Gastrocnemius medialis (tissue), 4 donors: ENCODE results near the gene SCTR. TPM values are rescaled to one million over a fixed set of nuclear protein-coding genes. Genes with fewer than 3 reads are reported as not detected.
A peak's percentile ranks its signal among the peaks of the same experiment; 100 is the strongest.

Experiments used
- ATAC-seq, 2 donors: fragments of 150-250 bp; one replicate each; pipeline ENCODE4 v1.9.1; 2016
- DNase-seq, 2 donors: peaks; one replicate each; pipeline ENCODE4 v3.0.0-alpha.2; 2019
- H3K27ac ChIP-seq, 4 donors: fragments of 200-600 bp; sonication (generic); 1 replicate in 1 of 4; 2 replicates in 3 of 4; pipeline ENCODE4 v1.5.1; 2016 to 2018; ENCODE audit warnings: mild to moderate bottlenecking in 2 of 4, moderate library complexity in 1 of 4
- H3K27me3 ChIP-seq, 3 donors: fragments of 200-600 bp; sonication (generic) in 2 of 3; 1 replicate in 1 of 3; 2 replicates in 2 of 3; pipeline versions ENCODE4 v1.5.1 to v1.6.0; 2016 to 2019; ENCODE audit warnings: mild to moderate bottlenecking in 1 of 3, moderate library complexity in 1 of 3
- H3K36me3 ChIP-seq, 2 donors: fragments of 200-600 bp; sonication (generic) in 1 of 2; one replicate each; pipeline ENCODE4 v1.5.1; 2017 to 2018
- H3K4me1 ChIP-seq, 2 donors: fragments of 200-600 bp; sonication (generic) in 1 of 2; one replicate each; pipeline ENCODE4 v1.5.1; 2016 to 2017; ENCODE audit warnings: mild to moderate bottlenecking in 2 of 2
- H3K4me3 ChIP-seq, 4 donors: fragments of 200-600 bp; sonication (generic) in 3 of 4; 1 replicate in 1 of 4; 2 replicates in 3 of 4; pipeline ENCODE4 v1.5.1; 2016 to 2019; ENCODE audit warnings: mild to moderate bottlenecking in 2 of 4
- H3K9me3 ChIP-seq, 3 donors: fragments of 200-600 bp; sonication (generic) in 2 of 3; 1 replicate in 1 of 3; 2 replicates in 2 of 3; pipeline ENCODE4 v1.5.1; 2016 to 2019
- POLR2A ChIP-seq, 2 donors: fragments of 450-650 bp; IDR thresholded peaks; one replicate each; pipeline ENCODE4 v1.6.1; 2017; ENCODE audit warnings: antibody characterized with exemption in 2 of 2, mild to moderate bottlenecking in 2 of 2, moderate library complexity in 2 of 2
- in situ Hi-C, 4 donors: fragments of 200-750 bp; cut with MboI; loops; one replicate each; pipeline versions ENCODE4 v1.15.0 to v1.8.0; 2017; ENCODE audit warnings: low sequenced_read_pairs in 4 of 4
- intact Hi-C: fragments of 100-400 bp; cut with DNase I; formaldehyde crosslinking; loops from one replicate; pipeline ENCODE4 v1.15.1; 2023; ENCODE audit warnings: low total_unique reads
- total RNA-seq, 4 donors: library from RNA; depleted of rRNA; stranded (reverse); fragments of >200 nt; gene quantifications; one replicate each; pipeline versions ENCODE4 v1.1.0 to v1.2.3, GENCODE V29; 2016
- TF ChIP-seq, protein P1 (sequence below), 5 experiments: fragments of 450-650 bp in 3 of 5; fragments of 200-600 bp in 2 of 5; sonication (generic) in 2 of 5; IDR thresholded peaks in 4 of 5; conservative IDR thresholded peaks in 1 of 5; 1 replicate in 4 of 5; 2 replicates in 1 of 5; pipeline ENCODE4 v1.5.1; 2016 to 2019; ENCODE audit warnings: antibody characterized with exemption in 5 of 5, mild to moderate bottlenecking in 3 of 5, moderate library complexity in 3 of 5

SCTR gene
- total RNA-seq, 4 donors from 2014 or later: not detected

DNA sequence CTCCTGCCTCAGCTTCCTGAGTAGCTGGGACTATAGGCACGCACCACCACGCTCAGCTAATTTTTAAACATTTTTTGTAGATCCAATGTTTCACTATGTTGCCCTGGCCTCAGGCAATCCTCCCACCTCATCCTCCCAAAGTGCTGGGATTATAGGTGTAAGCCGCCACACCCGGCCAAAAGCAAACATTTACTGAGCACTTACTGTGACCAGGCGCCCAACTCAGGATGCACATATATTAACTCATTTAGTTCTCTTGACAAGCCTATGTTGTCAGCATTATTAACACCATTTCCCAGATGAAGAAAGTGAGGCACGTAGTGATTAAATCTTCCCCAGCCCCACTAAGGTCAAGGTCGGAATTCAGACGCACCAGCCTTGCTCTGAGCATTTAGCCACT is 51.5 kb downstream of the SCTR start:
- Histone ChIP-seq H3K4me1 (peaks cover 0 to 11% of the 10 kb centered on the region in 2 donors), H3K36me3 (no peaks in the 10 kb centered on the region), H3K9me3 (no peaks in the 10 kb centered on the region), H3K27ac (no peak overlapping the region), H3K27me3 (no peaks in the 10 kb centered on the region), H3K4me3 (no peak overlapping the region)
- no peak for ATAC-seq
- intact Hi-C loops: no loop called here
- no peak for DNase-seq
- in situ Hi-C loops: loop anchor here in 1 of 4 donors (10.0 kb wide), 1 partner anchor 68 kb away; no protein-coding TSS in a partner anchor
- TF ChIP-seq, protein P1, sequence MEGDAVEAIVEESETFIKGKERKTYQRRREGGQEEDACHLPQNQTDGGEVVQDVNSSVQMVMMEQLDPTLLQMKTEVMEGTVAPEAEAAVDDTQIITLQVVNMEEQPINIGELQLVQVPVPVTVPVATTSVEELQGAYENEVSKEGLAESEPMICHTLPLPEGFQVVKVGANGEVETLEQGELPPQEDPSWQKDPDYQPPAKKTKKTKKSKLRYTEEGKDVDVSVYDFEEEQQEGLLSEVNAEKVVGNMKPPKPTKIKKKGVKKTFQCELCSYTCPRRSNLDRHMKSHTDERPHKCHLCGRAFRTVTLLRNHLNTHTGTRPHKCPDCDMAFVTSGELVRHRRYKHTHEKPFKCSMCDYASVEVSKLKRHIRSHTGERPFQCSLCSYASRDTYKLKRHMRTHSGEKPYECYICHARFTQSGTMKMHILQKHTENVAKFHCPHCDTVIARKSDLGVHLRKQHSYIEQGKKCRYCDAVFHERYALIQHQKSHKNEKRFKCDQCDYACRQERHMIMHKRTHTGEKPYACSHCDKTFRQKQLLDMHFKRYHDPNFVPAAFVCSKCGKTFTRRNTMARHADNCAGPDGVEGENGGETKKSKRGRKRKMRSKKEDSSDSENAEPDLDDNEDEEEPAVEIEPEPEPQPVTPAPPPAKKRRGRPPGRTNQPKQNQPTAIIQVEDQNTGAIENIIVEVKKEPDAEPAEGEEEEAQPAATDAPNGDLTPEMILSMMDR (IDR thresholded peaks at IDR 0.05 in 4 of 5, conservative IDR thresholded peaks at IDR 0.05 in 1 of 5): no peak
- no peak for TF ChIP-seq POLR2A (IDR thresholded peaks at IDR 0.05)

DNA sequence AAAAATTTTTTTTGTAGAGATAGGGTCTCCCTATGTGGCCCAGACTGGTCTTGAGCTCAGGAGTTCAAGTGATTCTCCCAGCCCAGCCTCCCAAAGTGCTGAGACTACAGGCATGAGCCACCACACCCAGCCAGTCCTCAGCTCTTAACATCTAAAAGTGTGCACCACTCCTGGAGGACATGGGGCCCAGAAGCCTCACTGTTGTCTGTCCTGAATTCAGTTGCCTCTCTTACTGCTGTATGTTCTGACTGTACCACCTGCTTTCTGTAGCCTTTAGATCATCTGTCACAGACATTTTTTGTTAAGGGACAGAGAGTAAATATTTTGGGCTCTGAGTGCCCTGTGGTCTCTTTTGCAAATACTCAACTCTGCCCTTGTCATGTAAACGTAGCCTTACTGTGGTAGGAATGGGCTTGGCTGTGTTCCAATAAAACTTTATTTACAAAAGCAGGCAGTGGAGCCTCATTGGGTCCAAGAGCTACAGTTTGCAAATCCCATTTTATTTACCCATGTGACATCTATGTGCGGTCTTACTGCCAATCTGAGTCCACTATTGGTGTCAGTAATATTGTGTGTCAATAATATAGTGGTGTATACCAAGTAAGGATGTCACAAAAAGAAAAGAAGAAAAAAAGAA is 54.5 kb downstream of the SCTR start:
- intact Hi-C loops (no loop called here), in situ Hi-C loops (loop anchor here in 3 of 4 donors (5.0 to 10.0 kb wide), 2 partner anchors 57 to 65 kb away; no protein-coding TSS in a partner anchor)
- TF ChIP-seq, protein P1 (IDR thresholded peaks at IDR 0.05 in 4 of 5, conservative IDR thresholded peaks at IDR 0.05 in 1 of 5): no peak
- TF ChIP-seq POLR2A (IDR thresholded peaks at IDR 0.05): no peak
- Histone ChIP-seq H3K9me3 (no peaks in the 10 kb centered on the region), H3K36me3 (no peaks in the 10 kb centered on the region), H3K4me3 (no peak overlapping the region), H3K27ac (no peak overlapping the region), H3K4me1 (peaks cover 3 to 11% of the 10 kb centered on the region in 2 donors), H3K27me3 (no peaks in the 10 kb centered on the region)
- ATAC-seq: no peak
- DNase-seq: no peak

DNA sequence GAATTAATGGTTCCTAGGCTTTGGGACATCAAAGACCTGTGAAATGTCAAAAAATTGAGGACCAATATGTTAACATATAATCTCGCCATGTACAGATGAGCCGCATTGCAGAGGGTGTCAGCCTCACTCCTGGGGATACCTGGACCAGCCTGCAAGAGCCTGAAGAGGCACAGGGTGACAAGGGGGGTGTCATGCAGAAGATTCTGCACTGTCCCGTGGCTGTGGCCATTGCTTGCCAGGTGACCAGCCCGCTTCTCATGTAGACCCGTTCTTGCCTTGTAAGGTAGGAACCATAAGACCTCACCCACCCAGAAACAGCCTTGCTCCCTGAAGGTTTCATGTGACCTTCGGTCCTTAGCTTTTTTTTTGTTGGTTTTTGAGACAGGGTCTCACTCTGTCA is 55.2 kb downstream of the SCTR start:
- no peak overlapping the region for H3K4me3 ChIP-seq
- no peak overlapping the region for H3K27ac ChIP-seq
- no peak for ATAC-seq
- H3K4me1 ChIP-seq: peaks cover 3 to 11% of the 10 kb centered on the region in 2 donors
- intact Hi-C loops: no loop called here
- no peaks in the 10 kb centered on the region for H3K27me3 ChIP-seq
- TF ChIP-seq POLR2A (IDR thresholded peaks at IDR 0.05): no peak
- TF ChIP-seq, protein P1 (IDR thresholded peaks at IDR 0.05 in 4 of 5, conservative IDR thresholded peaks at IDR 0.05 in 1 of 5): no peak
- no peak for DNase-seq
- in situ Hi-C loops: loop anchor here in 2 of 4 donors (5.0 kb wide), 1 partner anchor 57 kb away; no protein-coding TSS in a partner anchor
- H3K9me3 ChIP-seq: no peaks in the 10 kb centered on the region
- H3K36me3 ChIP-seq: no peaks in the 10 kb centered on the region

DNA sequence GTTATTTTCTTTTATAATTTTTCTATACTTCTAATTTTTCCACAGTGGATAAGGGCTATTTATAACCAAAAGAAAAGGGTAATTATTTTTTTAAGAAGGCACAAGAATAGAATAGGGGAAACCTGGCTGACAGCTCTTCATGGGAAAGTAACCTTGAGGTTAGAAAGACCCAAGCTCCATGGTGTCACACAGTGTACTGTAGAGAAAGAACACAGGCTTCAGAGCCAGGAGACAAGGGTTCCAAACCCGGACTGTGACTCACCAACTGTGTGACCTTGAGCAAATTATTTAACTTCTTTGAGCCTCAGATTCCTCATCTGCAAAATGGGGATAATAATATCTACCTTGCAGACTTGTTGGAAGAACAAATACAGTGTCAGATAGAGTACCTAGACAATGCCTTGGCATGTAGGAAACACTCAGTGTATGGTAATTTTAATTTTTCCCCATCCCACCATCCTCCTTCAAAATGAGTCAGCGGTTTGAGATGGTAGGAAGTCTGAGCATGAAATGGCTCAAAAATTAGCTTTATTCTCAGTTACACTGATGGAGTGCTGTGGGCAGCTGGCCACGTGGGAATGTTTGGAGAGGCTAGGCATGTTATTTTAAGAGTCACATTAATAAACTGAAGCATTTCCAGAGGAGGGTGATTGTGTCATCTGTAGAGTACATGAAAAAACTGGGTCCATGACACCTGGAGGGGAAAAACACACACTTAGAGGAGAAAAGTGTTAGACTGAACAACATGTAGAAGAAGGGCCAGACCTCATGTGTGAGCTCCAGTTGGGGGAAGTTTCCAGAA is 55.9 kb downstream of the SCTR start:
- in situ Hi-C loops: loop anchor here in 2 of 4 donors (5.0 kb wide), 1 partner anchor 56 kb away; no protein-coding TSS in a partner anchor
- H3K9me3 ChIP-seq: no peaks in the 10 kb centered on the region
- no peak overlapping the region for H3K27ac ChIP-seq
- H3K4me3 ChIP-seq: no peak overlapping the region
- H3K36me3 ChIP-seq: no peaks in the 10 kb centered on the region
- H3K27me3 ChIP-seq: no peaks in the 10 kb centered on the region
- ATAC-seq (peak in 1 of 2 donors; percentile 60), DNase-seq (no peak)
- no peak for TF ChIP-seq POLR2A (IDR thresholded peaks at IDR 0.05)
- TF ChIP-seq, protein P1 (IDR thresholded peaks at IDR 0.05 in 4 of 5, conservative IDR thresholded peaks at IDR 0.05 in 1 of 5): no peak
- intact Hi-C loops: no loop called here
- H3K4me1 ChIP-seq: peaks cover 7 to 11% of the 10 kb centered on the region in 2 donors
